Activated CD4-positive, alpha-beta T cell treated with anti-CD3 and anti-CD28 coated beads for 48 hours (primary cell): ENCODE measurements around the gene MAGI1.

Source experiments
- DNase-seq: peaks from one replicate; pipeline ENCODE4 v3.0.0-alpha.2; 2020

MAGI1 gene

GRCh38 chr3:65604863-65605526, 433.7 kb downstream of the MAGI1 start:
- DNase-seq: no peak

GRCh38 chr3:65603631-65604030, 435.1 kb downstream of the MAGI1 start:
- no peak for DNase-seq

- no peak for DNase-seq
Observed at GRCh38 chr3:65600888-65601287, 437.8 kb downstream of the MAGI1 start.

GRCh38 chr3:65597952-65598413, 440.7 kb downstream of the MAGI1 start:
- DNase-seq: no peak

- DNase-seq: no peak
Observed at GRCh38 chr3:65597226-65597951, 441.3 kb downstream of the MAGI1 start.

GRCh38 chr3:65596571-65597225, 442.0 kb downstream of the MAGI1 start:
- DNase-seq: no peak

- no peak for DNase-seq
Observed at GRCh38 chr3:65596029-65596300, 442.8 kb downstream of the MAGI1 start.

- no peak for DNase-seq
Observed at GRCh38 chr3:65595222-65596028, 443.3 kb downstream of the MAGI1 start.

- DNase-seq: no peak
Observed at GRCh38 chr3:65593780-65594752, 444.7 kb downstream of the MAGI1 start.

- DNase-seq: no peak
Observed at GRCh38 chr3:65591313-65591712, 447.4 kb downstream of the MAGI1 start.

- DNase-seq: no peak
Observed at GRCh38 chr3:65588884-65589283, 449.8 kb downstream of the MAGI1 start.

- DNase-seq: no peak
Observed at GRCh38 chr3:65587650-65588439, 450.9 kb downstream of the MAGI1 start.

GRCh38 chr3:65584913-65585312, 453.8 kb downstream of the MAGI1 start:
- DNase-seq: no peak

- DNase-seq: no peak
Observed at GRCh38 chr3:65584002-65584401, 454.7 kb downstream of the MAGI1 start.

- DNase-seq: no peak
Observed at GRCh38 chr3:65583188-65583587, 455.5 kb downstream of the MAGI1 start.

- DNase-seq: no peak
Observed at GRCh38 chr3:65582012-65582717, 456.6 kb downstream of the MAGI1 start.

GRCh38 chr3:65581313-65581712, 457.4 kb downstream of the MAGI1 start:
- no peak for DNase-seq

GRCh38 chr3:65578861-65579260, 459.9 kb downstream of the MAGI1 start:
- DNase-seq: no peak

- DNase-seq: no peak
Observed at GRCh38 chr3:65577843-65578430, 460.8 kb downstream of the MAGI1 start.

- no peak for DNase-seq
Observed at GRCh38 chr3:65576966-65577365, 461.8 kb downstream of the MAGI1 start.
